ENCODE measurements around the gene IGSF22. TPM values are rescaled to one million over a fixed set of nuclear protein-coding genes. Genes with fewer than 3 reads are reported as not detected.

Gene IGSF22
- polyA plus RNA-seq, 1 donor from 2014 or later, result 0.68 TPM

GRCh38 chr11:18761741-18762140, 35.8 kb upstream of the IGSF22 start:
- no peaks in the 10 kb centered on the region for H3K9me2 ChIP-seq (ENCODE audit: insufficient read depth, low read length)
- no peak overlapping the region for H3K4me2 ChIP-seq (ENCODE audit: low read length)
- no peak overlapping the region for H3K27ac ChIP-seq (ENCODE audit: low read length)
- H3K27me3 ChIP-seq (ENCODE audit: insufficient read depth, low read depth, low read length), result no peaks in the 10 kb centered on the region
- no peaks in the 10 kb centered on the region for H3K79me2 ChIP-seq (replicated peaks; ENCODE audit: insufficient read depth, low read length)
- H4K20me1 ChIP-seq (ENCODE audit: insufficient read depth), result no peaks in the 10 kb centered on the region
- H3F3A ChIP-seq (ENCODE audit: insufficient read depth, low read length, poor library complexity, severe bottlenecking), result no peaks in the 10 kb centered on the region
- TF ChIP-seq CTCF (IDR thresholded peaks at IDR 0.05; ENCODE audit: poor library complexity, severe bottlenecking), result no peak
- no peak for TF ChIP-seq REST (IDR thresholded peaks at IDR 0.05; ENCODE audit: borderline replicate concordance)
- TF ChIP-seq EZH2 (IDR thresholded peaks at IDR 0.05; ENCODE audit: borderline replicate concordance, insufficient read depth, low read length, poor library complexity, severe bottlenecking), result no peak
- TF ChIP-seq EP300 (conservative IDR thresholded peaks at IDR 0.05; ENCODE audit: poor library complexity, severe bottlenecking), result no peak
- no peak overlapping the region for H3K9ac ChIP-seq (ENCODE audit: low read length)
- H3K9me3 ChIP-seq (ENCODE audit: low read length), result no peaks in the 10 kb centered on the region
- no peak overlapping the region for H2AFZ ChIP-seq (ENCODE audit: low read depth, low read length)
- peaks cover 15% of the 10 kb centered on the region for H3K36me3 ChIP-seq (ENCODE audit: insufficient read depth, low read length)
- H3K4me3 ChIP-seq (ENCODE audit: low read length), result no peak overlapping the region

GRCh38 chr11:18761144-18761543, 35.2 kb upstream of the IGSF22 start:
- Histone ChIP-seq H3F3A (ENCODE audit: insufficient read depth, low read length, poor library complexity, severe bottlenecking) (no peaks in the 10 kb centered on the region), H3K27ac (ENCODE audit: low read length) (no peak overlapping the region), H3K9me3 (ENCODE audit: low read length) (no peaks in the 10 kb centered on the region), H4K20me1 (ENCODE audit: insufficient read depth) (no peaks in the 10 kb centered on the region), H3K36me3 (ENCODE audit: insufficient read depth, low read length) (peaks cover 15% of the 10 kb centered on the region), H3K9ac (ENCODE audit: low read length) (no peak overlapping the region), H3K27me3 (ENCODE audit: insufficient read depth, low read depth, low read length) (no peaks in the 10 kb centered on the region), H3K9me2 (ENCODE audit: insufficient read depth, low read length) (no peaks in the 10 kb centered on the region), H2AFZ (ENCODE audit: low read depth, low read length) (no peak overlapping the region), H3K79me2 (replicated peaks; ENCODE audit: insufficient read depth, low read length) (no peaks in the 10 kb centered on the region), H3K4me2 (ENCODE audit: low read length) (no peak overlapping the region), H3K4me3 (ENCODE audit: low read length) (no peak overlapping the region)
- TF ChIP-seq TAF1 (IDR thresholded peaks at IDR 0.05; ENCODE audit: low read depth) (no peak), EZH2 (IDR thresholded peaks at IDR 0.05; ENCODE audit: borderline replicate concordance, insufficient read depth, low read length, poor library complexity, severe bottlenecking) (no peak), CTCF (IDR thresholded peaks at IDR 0.05; ENCODE audit: poor library complexity, severe bottlenecking) (no peak), POLR2AphosphoS5 (IDR thresholded peaks at IDR 0.05) (no peak)
